DMS79 (cell line): ENCODE data around the gene ACTRT2.

Experiments used
- DNase-seq: peaks from one replicate; lab custom pipeline; 2025; lab: John Stamatoyannopoulos, UW

ACTRT2 gene

DNA sequence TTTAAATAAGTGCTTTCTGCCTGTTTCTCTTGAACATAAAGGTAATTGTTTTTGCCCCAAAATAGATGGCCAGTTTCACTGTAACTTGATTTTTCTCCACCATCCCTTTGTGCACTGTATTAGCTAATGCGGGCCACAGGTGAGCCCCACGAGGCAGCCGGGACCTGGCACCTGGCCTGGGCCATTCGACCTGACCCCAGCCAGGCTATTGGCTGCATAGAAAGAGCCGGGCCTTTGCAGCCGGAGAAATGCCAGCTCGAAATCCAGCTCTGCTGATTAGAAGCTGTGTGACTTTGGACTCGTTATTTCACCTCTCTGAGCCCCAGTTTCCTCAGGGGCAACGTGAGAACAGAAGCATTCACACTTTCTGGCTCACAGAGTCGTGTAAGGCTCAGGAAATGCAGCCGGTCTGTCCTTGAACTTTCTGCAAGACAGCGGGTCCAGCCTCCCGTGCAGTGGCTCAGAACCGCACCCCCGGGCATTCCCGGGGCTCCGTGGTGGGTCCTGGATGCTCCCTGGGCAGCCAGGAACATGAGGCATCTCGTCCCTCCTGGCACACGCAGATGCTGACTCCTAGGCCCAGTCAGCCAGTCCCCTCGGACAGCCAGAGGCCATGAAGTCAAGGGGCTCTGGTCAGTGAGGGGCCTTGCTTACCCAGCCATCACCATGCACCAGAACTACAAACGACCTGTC lies 37.4 kb upstream of the ACTRT2 start:
- no peak for DNase-seq

DNA sequence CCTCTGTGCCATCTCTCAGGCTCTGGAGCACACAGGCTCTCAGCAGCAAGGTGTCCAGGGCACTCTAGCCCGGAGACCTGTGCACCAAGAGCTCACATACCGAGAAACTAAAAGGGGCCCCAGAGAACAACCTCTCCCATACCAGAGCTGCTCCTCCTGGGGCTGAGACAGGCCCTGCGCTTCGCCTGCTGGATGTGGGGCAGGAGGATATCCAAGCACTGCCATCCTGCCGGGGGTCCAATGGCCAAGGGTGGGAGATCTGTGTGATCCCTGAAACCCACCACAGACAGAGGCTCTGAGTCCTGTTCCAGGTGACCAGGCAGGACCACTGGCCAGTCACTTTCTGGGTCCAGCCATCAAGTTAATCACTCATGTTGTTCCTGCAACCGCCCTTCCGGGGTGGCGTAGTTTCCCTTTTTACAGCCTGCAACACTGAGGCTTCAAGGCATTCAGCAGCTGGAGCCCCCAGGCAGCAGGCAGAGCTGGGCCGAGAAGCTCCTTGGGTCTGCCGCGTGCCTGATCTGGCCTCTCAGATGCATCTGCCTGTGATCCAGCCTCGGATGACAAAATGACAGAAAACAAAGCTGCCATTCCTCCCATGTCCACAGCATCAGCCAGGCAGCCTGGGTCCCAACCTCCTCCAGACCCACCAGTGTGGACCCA lies 36.7 kb upstream of the ACTRT2 start:
- DNase-seq, result no peak

DNA sequence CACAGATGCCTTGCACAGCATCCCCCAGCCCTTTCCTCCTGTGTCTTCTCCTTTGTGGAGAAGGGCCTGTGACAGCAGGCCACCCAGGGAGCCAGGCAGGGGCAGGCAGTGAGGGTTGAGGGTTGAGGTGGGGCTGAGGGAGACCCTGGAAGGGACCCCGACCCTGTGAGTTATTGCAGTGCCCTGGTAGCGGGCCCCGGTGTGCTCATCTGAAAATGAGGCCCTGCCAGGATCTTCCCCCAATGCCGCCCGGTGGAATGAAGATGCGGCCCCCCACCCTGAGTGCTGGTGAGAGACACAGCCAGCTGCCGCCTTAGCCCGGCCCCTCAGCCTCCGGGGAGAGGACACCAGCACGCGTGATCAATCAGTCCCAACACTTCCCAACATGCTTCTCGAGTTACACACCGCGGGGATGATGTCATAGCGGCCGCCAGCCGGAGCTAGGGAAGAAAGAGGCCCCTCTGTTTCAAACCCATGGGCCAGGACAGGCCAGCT lies 36.2 kb upstream of the ACTRT2 start:
- no peak for DNase-seq

DNA sequence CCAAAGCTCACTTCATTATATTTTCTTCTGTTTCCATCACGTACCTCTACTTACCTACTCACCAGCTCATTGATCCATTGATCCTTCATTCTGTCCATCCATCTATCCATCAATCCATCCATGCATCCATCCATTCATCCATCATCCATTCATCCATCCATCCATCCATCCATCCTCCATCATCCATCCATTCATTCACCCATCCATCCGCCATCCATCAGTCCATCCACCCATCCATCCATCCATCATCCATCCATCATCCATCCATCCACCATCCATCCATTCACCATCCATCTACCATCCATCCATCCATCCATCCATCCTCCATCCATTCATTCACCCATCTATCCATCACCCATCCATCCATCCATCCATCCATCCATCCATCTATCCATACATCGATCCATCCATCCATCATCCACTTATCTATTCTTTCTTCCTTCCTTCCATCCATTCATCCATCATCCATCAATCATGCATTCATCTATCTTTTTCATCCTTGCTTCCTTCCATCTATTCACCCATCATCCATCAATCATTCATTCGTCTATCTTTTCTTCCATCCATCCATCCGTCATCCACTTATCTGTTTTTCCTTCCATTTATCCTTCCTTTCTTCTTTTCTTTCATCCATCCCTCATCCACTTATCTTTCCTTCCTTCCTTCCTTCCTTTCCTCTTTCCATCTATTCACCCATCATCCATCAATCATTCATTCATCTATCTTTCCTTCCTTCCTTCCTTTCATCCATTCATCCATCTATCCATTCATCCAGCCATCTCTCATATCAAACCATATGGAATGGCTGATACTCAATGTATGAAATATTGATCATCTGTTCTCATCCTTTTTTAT lies 35.3 kb upstream of the ACTRT2 start:
- DNase-seq, result no peak

DNA sequence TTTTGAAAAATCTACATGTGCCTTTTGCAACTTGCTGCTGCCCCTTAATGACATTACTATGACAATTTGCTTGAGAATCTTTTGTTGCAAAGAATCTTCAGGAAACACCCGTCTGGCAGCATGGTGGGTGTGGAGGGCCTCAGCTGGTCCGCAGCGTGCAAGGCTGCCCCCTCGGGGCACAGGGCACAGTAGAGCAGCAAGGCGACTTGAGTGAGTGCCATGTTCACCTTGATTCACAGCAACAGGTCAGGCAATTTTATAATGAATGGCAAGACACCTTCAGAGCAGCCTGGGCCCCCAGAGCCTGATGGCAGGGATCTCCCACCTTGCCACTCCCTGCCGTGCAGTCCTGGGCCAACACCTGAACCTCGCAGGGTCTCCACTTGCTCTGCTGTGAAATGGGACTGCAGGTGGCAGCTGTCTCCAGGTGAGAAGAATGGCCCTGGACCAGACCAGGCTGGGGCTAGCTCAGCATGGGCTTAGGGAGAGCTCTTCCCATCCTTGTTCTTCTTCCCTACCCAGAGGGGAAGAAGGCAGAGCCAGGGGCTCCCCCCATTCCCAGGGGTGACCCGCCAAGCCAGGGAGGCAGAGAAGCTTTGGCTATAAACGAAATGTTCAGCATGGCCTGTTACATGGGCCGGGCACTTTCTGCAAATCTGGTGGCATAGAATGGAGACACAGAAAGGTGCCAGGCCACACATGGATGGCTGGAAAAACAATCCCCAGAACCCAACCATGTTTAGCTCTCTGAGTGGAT lies 34.5 kb upstream of the ACTRT2 start:
- DNase-seq, result no peak

DNA sequence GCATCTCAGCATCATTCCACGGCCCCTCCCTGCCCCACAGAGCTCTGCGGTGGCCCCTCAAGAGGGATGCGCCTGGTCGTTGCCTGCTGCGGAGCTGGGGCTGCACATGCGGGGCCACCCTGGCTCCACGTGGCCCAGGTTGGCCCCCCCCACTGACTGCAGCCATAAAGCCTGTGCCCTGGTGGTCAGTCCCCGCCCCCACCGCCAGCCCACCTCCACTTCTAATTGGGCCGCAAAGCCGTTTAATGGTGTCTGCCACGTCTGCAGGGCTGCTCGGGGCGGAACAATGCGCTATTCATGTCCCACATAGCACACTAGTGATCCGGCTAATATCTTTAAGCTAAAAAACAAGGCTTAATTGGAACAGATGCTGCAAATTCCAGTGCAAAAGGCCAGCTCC lies 33.5 kb upstream of the ACTRT2 start:
- no peak for DNase-seq

DNA sequence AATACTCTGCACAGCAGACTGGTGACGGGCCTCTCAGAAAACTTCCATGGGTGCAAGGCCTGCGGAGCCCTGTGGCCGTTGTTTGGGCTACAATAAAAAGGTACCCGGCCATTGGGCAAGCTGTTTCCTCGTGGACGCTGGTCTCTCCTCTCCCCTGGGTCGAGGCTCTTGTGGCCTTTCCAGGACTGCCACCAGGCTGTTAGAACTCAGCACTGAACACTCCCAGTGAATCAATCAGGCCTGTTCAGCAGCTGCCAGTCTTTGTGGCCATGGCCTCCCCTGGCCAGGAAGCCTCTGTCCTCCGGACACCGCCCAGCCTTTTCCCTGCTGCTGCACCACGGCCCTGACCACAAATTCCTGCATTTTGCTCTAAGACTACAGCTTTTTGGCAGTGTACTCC lies 33.0 kb upstream of the ACTRT2 start:
- no peak for DNase-seq

DNA sequence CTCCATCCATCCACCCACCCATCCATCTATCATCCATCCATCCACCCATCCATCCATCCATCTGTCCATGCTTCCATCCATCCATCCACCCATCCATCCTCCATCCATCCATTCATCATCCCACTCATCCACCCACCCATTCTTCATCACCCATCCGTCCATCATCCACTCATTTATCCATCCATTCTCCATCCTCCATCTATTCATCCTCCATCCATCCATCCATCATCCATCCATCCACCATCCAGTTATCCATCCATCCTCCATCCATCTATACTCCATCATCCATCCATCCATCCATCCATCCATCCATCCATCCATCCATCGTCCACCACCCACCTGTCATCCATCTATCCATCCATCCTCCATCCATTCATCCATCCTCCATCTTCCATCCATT lies 32.1 kb upstream of the ACTRT2 start:
- DNase-seq, result no peak

DNA sequence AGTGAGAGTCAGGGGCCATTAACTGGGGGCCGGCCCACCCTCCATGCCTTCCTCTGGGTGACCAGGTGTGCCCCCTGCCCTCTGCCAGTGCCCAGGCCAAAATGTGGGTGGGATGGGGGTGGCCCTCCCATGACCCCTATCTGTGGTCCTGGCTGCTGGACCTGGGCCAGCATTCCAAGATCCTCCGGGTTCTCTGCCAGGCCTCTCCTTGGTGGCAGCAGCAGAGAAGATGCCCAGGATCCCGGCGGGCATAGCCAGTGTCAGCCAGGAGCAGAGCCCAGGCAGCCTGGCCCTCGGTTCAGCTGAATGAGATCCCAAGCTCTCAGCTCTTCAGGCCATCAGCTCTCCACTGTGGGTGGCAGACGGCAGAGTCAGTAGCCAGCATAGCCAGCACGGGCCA lies 31.3 kb upstream of the ACTRT2 start:
- DNase-seq, result no peak

DNA sequence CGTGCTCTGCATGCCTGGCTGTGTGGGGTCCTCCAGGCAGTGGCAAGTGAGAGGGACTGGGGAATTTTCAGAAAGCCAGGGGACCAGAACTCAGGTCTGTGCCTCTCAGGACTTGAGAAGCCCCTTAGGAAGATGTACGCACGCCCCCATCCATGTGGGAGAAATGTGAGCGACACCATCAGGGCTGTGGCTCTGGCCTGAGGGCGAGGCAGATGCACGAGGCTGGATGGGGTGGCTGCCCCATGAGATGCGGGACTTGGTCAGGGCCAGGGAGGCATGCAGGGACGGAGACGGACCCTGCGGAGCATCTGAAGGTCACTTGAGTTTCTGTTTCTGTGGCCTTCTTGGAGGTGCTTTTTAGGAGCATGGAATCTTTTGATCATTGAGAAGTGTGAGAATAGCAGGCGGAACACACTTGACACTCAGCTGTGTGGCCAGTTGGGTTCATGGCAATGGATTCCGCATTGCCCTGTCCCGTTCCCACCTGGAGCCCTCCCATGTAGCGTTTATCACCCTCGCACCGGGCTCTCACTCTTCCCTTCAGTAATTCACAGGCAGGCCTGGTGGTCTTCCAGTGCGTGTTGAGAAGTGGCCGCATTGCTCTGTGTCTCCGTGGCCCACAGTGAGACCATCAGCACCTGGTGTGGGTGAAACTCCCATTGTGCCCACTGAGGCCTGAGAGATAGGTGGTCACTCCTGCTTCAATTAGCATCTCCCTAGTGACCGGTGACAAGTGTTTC lies 30.7 kb upstream of the ACTRT2 start:
- DNase-seq, result no peak

DNA sequence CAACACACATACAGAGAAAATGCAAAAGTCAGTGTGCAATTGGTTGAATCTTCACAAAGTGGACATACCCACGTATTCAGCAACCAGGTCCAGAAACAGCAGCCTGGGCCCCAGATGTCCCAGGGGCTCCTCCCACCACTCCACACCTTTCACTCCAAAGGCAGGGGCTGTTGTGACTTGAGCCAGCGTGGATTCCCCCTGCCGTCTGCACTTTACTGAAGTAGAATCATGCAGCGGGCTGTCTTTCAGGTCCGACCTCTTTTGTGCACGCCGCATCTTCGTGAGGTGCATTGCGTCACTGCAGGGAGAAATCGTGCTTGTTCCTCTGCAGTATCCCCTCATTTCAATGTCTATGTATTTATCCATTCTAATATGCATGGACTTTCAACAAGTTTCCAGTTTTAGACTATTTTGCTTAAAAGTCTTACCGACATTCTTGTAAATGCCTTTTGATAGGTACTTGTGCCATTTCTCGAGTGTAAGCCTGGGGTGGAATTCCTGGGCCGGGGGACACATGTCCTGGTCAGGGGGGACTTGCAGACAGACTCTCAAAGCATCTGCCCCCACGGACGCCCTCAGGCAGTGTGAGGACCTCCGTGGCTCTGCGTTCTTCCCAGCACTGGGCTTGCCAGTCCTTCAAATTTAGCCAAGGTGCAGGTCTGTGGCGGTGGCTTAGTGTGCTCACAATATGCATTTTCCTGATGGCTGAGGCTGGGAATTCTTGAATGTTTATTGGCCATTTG lies 29.3 kb upstream of the ACTRT2 start:
- DNase-seq, result no peak

DNA sequence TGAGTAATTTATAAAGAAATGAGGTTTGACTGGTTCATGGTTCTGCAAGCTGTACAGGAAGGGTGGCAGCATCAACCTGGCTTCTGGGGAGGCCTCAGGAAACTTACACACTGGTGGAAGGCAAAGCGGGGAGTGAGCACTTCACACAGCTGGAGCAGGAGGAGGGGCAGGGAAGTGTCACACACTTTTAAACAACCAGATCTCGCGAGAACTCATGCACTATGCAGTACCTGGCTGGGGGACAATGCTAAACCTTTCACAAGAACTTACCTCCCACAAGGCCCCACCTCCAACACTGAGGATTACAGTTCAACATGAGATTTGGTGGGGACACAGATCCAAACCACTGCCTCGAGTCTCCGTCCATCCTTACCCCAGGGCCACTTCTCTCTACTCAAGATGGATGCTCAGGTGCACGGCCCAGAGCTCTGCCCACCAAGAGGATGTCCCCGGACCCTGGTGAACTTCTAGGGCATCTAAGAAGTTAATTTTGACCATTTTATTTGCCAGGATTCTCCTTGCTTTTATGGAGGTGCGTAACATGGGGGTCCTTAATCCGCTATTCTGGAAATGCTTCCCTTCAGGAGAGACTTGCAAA lies 22.7 kb upstream of the ACTRT2 start:
- DNase-seq, result no peak

DNA sequence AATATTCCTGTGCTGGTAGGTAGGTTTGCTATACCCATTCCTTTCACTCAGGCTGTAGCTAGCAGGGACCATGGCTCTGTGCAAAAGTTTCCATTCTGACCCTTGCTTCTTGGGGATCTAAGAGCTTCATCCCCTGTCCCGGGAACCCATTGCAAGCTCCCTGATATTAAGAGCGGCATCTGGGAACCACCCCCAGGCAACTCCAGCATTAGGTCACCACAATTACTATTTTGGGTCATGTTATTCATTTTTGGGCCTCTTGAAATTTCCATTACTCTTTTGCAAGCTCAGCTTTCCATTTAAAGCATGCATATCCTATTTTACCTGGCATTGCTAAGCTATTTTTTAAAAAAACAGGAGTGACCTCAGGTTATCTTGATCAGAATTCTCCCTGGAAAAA lies 22.1 kb upstream of the ACTRT2 start:
- DNase-seq, result no peak

DNA sequence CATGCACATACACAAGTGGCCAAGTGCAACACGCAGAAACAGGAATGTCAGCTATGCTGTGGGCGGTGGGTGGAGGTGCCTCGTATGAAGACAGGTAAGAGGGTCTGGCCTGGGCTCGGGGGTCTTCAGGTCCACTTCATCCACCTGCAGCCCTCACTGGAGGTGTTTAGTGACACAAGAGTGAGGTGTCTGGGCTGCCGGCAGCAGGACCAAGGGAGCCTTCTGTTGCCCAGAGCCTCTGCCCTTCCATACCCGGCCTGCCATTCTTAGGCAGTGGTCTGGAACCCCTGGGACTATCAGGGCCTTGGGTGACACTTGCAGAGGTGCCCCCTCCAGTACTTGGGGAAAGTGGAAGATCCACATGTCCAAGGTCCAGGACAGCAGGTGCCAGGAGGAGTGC lies 21.7 kb upstream of the ACTRT2 start:
- DNase-seq, result no peak

DNA sequence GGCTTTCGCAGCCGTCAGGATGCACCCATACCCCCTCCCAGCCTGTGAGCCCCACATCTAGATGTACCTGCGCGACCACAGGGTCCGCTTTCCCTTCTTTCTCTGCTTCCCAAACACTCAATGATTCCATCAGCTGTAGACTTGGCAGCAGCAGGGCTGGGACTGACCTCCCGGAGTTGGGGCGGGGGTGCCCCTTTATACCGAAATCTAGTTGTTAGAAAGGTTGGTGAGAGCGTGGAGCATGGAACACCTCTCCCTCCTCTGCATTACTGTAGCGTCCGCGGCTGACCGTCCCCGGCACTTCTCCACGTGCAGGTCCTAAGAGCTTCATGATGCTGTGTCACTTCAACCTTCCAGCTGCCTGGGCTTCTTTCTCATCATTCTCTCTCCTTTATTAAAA lies 21.1 kb upstream of the ACTRT2 start:
- DNase-seq, result no peak

DNA sequence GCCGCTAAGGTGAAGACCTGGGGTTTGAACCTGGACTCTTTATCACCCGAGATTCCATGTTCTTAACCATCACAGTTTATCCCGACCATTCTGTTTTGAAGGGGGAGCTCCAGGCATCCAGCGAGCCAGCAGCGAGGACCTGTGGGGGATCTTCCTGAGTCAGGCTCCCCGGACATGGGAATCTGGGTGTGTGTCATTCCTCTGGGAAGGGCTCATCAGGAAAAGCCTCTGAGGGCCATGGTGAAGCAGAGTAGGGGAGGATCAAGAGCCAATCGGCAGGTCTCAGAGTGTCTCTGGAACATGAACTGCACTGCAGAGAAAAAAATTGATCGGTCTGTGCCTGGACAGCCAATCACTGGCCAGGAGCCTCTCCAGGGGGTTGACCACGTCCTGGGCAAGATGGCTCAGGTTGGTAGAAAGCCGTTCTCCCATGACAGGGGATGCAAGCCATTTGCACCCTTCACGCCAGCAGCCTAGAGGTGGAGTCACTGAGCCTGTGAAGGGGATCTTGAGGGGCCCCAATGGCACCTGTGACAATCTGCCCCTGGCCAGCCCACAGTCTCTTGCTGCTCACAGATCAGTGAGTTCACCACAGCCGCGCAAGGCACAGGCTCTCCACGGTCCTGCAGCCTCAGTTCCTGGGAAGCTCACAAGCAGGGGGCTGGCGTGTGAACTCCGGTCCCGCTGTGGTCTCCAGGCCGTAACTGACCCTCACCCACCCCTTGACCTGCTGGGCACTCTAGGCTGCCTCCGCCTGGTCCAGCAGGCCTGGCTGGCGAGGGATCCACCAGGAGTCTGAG lies 20.4 kb upstream of the ACTRT2 start:
- DNase-seq, result no peak

DNA sequence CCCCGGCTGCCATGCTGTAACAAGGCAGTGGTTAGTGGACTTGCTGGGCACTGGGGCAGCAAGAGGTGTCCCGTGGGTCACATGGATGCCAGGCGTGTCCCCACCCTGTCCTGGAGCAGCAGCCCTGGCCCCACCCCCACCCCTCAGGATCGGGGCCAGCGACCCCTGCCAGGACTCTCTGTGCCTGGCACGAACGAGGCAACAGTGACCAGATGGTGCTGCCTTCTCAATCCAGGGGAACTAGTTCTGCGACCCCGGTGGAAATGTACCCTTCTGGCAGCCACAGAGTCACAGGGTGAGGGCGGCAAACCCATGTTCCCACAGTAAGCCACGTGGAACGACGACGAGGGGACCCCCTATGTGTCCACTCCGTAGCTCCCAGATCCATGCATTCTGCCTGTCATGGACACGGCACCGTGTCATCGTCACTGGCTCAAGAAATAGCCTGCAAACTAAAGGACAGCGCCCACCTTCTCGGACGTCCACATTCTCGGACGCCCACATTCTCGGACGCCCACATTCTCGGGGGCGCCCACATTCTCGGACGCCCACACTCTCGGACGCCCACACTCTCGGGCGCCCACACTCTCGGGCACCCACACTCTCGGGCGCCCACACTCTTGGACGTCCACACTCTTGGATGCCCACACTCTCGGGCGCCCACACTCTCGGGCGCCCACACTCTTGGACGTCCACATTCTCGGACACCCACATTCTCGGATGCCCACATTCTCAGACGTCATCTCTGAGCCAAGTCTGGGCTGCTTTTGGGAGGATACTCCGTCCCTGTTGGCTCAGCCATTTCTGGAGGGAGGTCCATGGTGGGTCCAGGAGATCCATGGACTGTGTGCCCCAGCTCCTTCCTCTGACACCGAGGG lies 19.6 kb upstream of the ACTRT2 start:
- DNase-seq, result no peak

DNA sequence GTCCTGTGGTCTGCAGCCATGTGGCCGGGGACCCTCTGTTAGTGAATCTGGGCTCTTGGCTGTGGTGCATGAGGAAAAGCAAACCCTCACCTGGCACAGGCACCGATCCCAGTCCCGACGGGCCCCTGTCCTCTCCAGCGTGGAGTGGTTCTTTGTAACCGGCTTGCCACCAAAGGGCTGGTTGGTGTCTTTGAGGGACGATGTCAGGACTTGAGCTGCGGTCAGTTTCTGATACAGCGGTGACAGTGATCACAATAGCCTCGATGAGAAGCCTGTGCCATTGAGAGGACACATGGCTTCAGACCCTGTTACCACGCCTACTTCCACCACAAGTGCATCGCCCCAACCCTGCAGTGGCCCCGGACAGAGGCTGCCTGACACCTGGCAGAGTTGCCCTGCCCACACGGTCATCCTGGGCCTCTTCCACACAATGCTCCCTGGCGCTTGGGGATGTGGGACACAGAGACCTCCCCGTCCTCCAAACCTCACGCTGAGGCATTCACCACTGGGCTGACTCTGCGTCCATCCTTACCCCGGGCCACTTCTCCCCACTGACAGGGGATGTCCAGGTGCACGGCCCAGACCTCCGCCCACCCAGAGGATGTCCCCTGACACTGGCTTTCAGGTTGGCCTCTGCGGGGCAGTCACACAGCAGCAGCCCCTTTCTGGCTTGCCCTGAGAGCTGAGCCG lies 18.8 kb upstream of the ACTRT2 start:
- DNase-seq, result no peak
